GM08714 (cell line): ENCODE results near the gene AP3S1.

Source experiments
- H3K4me3 ChIP-seq: fragments of 200-500 bp; sonication (Bioruptor generic); 2 replicates; pipeline ENCODE4 v1.5.1; 2014; ENCODE audit warnings: mild to moderate bottlenecking, low read length, inconsistent platforms
- ZNF274 ChIP-seq: IDR thresholded peaks from 2 replicates; pipeline ENCODE4 v1.6.1; 2012; ENCODE audit warnings: mild to moderate bottlenecking, low read depth, low read length

The AP3S1 gene

DNA sequence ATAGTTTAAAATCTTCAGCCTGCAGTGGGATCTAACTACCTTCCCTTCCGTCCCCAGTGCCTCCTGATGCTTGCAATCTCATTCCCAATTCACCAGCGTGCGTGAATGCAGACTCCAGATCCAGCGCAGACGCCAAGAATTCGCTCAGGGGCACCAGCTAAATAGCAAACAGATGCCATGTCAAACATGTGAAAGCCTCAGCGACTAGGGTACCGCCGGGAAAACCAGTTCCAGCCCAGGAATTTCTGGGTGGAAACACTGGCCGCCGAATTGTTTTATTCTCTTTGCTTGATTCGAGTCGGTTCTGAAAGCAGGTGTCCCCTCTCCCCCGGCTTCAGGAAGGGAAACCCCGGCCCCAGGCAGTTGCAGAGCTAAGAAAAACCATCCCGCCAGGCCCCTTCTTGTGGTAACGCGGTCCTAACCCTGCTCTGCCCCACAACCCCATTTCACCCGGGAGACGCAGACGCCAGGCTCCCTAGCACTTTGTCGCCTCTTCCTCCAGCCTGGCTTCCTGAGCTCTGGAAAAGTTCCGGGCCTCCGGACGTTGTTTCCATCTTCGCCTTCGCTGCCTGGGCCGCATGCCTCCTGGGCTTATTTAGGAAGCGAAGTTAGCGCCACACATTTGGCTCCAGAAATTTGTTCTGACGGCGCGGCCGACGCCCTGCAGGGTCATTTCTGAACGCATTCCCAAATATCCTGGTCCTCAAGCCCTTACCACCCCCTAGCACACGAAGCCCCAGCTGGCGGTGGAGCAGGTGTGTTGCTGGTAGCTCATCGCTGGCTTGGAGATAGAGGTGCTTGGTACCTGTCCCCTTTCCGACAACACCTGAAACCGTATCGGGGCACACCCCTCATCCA, 119.9 kb downstream of the AP3S1 start:
- no peak overlapping the region; the same call in 1 of the 2 replicates for H3K4me3 ChIP-seq
- no peak for TF ChIP-seq ZNF274

DNA sequence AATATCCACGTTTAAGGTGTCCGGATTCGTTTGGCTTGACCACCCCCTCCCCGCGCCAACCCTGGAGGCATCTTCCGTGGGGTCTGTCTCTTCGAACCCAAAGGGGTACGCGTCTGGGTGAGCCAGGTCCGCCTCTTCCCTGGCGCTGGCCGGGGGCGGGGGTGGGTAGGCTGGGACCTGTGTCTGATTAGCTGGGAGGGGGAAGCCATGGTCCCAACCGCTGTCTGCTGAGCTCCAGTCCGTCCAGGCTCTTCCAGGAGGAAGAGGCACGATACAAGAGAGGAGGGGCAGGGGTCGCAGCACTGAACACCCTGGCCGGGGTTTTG, 120.5 kb downstream of the AP3S1 start, which contains the start of gene LVRN:
TSS of gene LVRN (plus strand) at position 237 of the 326 bp plus-strand sequence. CDS start 143 bp downstream, outside the sequence.
- TF ChIP-seq ZNF274, result no peak
- peak within 1 kb of the TSS; percentile 30; the same call in 1 of the 2 replicates for H3K4me3 ChIP-seq

DNA sequence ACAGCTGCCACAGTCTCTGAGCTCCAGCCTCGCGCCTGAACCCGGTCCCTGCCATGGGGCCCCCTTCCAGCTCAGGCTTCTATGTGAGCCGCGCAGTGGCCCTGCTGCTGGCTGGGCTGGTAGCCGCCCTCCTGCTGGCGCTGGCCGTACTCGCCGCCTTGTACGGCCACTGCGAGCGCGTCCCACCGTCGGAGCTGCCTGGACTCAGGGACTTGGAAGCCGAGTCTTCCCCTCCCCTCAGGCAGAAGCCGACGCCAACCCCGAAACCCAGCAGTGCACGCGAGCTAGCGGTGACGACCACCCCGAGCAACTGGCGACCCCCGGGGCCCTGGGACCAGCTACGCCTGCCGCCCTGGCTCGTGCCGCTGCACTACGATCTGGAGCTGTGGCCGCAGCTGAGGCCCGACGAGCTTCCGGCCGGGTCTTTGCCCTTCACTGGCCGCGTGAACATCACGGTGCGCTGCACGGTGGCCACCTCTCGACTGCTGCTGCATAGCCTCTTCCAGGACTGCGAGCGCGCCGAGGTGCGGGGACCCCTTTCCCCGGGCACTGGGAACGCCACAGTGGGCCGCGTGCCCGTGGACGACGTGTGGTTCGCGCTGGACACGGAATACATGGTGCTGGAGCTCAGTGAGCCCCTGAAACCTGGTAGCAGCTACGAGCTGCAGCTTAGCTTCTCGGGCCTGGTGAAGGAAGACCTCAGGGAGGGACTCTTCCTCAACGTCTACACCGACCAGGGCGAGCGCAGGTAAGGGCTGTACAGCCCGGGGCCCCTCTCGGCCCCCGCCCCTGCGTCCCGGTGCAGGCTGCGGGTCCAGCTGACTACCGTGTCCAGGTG, 121.0 kb downstream of the AP3S1 start:
- TF ChIP-seq ZNF274, result no peak
- peak overlapping the region; percentile 30; the same call in 1 of the 2 replicates for H3K4me3 ChIP-seq

DNA sequence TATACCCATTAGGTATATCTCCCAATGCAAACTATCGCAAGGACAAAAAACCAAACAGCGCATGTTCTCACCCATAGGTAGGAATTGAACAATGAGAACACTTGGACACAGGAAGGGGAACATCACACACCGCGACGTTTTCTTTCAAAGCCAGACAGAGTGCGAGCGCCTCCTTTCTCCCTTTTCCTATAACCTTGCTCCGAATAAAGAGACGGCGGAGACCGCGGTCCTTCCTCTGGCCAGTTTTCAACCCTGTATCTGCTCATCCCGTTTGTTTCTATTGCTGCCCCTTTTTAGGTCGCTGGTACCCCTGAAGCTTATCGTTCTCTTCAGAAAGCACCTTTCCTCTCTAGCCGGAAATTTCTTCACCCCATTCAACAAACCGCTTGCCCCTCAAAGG, 121.8 kb downstream of the AP3S1 start:
- no peak overlapping the region for H3K4me3 ChIP-seq
- TF ChIP-seq ZNF274, result no peak
